Loucy (cell line): ENCODE data around the gene STIM1.

Experiments
- H2AFZ ChIP-seq: fragments of 200-600 bp; sonication (generic); 2 replicates; pipeline ENCODE4 v1.6.0; 2016; ENCODE audit warnings: antibody characterized with exemption, mild to moderate bottlenecking, low read length, moderate library complexity
- H3F3A ChIP-seq: fragments of 200-600 bp; 2 replicates; pipeline ENCODE4 v1.6.0; 2016; ENCODE audit warnings: antibody characterized with exemption, low read depth, mild to moderate bottlenecking
- H3K27me3 ChIP-seq: fragments of 200-600 bp; sonication (generic); 2 replicates; pipeline ENCODE4 v1.6.1; 2014; ENCODE audit warnings: low read length, mild to moderate bottlenecking; ENCODE audit not compliant: insufficient read depth, poor library complexity, severe bottlenecking
- H3K36me3 ChIP-seq: fragments of 200-600 bp; sonication (generic); 2 replicates; pipeline ENCODE4 v1.6.1; 2016; ENCODE audit warnings: low read length; ENCODE audit not compliant: insufficient read depth
- H3K4me1 ChIP-seq: fragments of 200-600 bp; sonication (generic); 2 replicates; pipeline ENCODE4 v1.5.1; 2014; ENCODE audit warnings: low read length, mild to moderate bottlenecking; ENCODE audit not compliant: insufficient read depth, poor library complexity, severe bottlenecking
- H3K4me2 ChIP-seq: fragments of 200-600 bp; sonication (generic); 2 replicates; pipeline ENCODE4 v1.6.0; 2014; ENCODE audit warnings: antibody characterized with exemption, low read length, low read depth, mild to moderate bottlenecking; ENCODE audit not compliant: poor library complexity, severe bottlenecking
- H3K4me3 ChIP-seq: fragments of 200-600 bp; sonication (generic); 2 replicates; pipeline ENCODE4 v1.5.1; 2014; ENCODE audit warnings: low read length, mild to moderate bottlenecking, mixed read lengths; ENCODE audit not compliant: poor library complexity, severe bottlenecking
- H3K79me2 ChIP-seq: fragments of 200-600 bp; sonication (generic); 2 replicates; pipeline ENCODE4 v1.6.1; 2014; ENCODE audit warnings: low read length; ENCODE audit not compliant: insufficient read depth
- H3K9ac ChIP-seq: fragments of 200-600 bp; sonication (generic); 2 replicates; pipeline ENCODE4 v1.6.0; 2014; ENCODE audit warnings: mild to moderate bottlenecking, low read depth, low read length, moderate library complexity; ENCODE audit not compliant: poor library complexity, severe bottlenecking
- H3K9me2 ChIP-seq: fragments of 200-600 bp; sonication (generic); replicated peaks from 2 replicates; pipeline ENCODE4 v1.6.1; 2016; ENCODE audit warnings: low read depth, low read length, mixed read lengths
- H3K9me3 ChIP-seq: fragments of 200-600 bp; sonication (generic); 2 replicates; pipeline ENCODE4 v1.6.1; 2014; ENCODE audit warnings: mild to moderate bottlenecking, antibody characterized with exemption, low read length, low read depth; ENCODE audit not compliant: insufficient read depth
- H4K20me1 ChIP-seq: fragments of 200-600 bp; sonication (generic); 2 replicates; pipeline ENCODE4 v1.6.0; 2014; ENCODE audit warnings: antibody characterized with exemption, low read length, mild to moderate bottlenecking; ENCODE audit not compliant: insufficient read depth, poor library complexity, severe bottlenecking
- CTCF ChIP-seq: fragments of 200-600 bp; sonication (generic); conservative IDR thresholded peaks from 2 replicates; pipeline ENCODE4 v1.5.1; 2014; ENCODE audit warnings: mild to moderate bottlenecking, antibody characterized with exemption, low read length
- EZH2phosphoT487 ChIP-seq: fragments of 200-600 bp; IDR thresholded peaks from 2 replicates; pipeline ENCODE4 v1.6.1; 2018; ENCODE audit warnings: antibody characterized with exemption, mild to moderate bottlenecking, moderate library complexity, borderline replicate concordance

Gene STIM1

GRCh38 chr11:3823762-3824506, 31.5 kb upstream of the STIM1 start:
- peaks cover 2% of the 10 kb centered on the region; the same call in 1 of the 2 replicates for H3K79me2 ChIP-seq
- no peaks in the 10 kb centered on the region for H3F3A ChIP-seq
- H3K4me1 ChIP-seq: no peaks in the 10 kb centered on the region
- TF ChIP-seq CTCF: no peak
- no peaks in the 10 kb centered on the region for H3K27me3 ChIP-seq
- H4K20me1 ChIP-seq: peaks cover 7% of the 10 kb centered on the region
- H3K9ac ChIP-seq: no peak overlapping the region
- no peaks in the 10 kb centered on the region for H3K9me2 ChIP-seq
- no peak overlapping the region for H2AFZ ChIP-seq
- H3K4me3 ChIP-seq: no peak overlapping the region
- H3K36me3 ChIP-seq: peaks cover 30% of the 10 kb centered on the region; the same call in 1 of the 2 replicates
- H3K4me2 ChIP-seq: no peak overlapping the region
- no peaks in the 10 kb centered on the region for H3K9me3 ChIP-seq

GRCh38 chr11:3824714-3825472, 30.6 kb upstream of the STIM1 start:
- Histone ChIP-seq H3K4me3 (no peak overlapping the region), H3K4me2 (no peak overlapping the region)

GRCh38 chr11:3825473-3826154, 29.9 kb upstream of the STIM1 start:
- Histone ChIP-seq H3K4me1 (peaks cover 1% of the 10 kb centered on the region), H4K20me1 (peaks cover 15% of the 10 kb centered on the region), H3K36me3 (peaks cover 39% of the 10 kb centered on the region; the same call in 1 of the 2 replicates), H3K9ac (no peak overlapping the region), H3K9me2 (no peaks in the 10 kb centered on the region), H3F3A (no peaks in the 10 kb centered on the region), H3K79me2 (peaks cover 18% of the 10 kb centered on the region), H3K27me3 (no peaks in the 10 kb centered on the region), H3K4me2 (no peak overlapping the region), H3K4me3 (no peak overlapping the region), H2AFZ (no peak overlapping the region), H3K9me3 (no peaks in the 10 kb centered on the region)
- no peak for TF ChIP-seq CTCF
- TF ChIP-seq EZH2phosphoT487: no peak

More at GRCh38 chr11:3824714-3825472, 30.6 kb upstream of the STIM1 start:
- H3K4me1 ChIP-seq: no peaks in the 10 kb centered on the region
- H3K9ac ChIP-seq: no peak overlapping the region
- no peaks in the 10 kb centered on the region for H3K9me3 ChIP-seq
- TF ChIP-seq CTCF: peak; percentile 94
- TF ChIP-seq EZH2phosphoT487: no peak
- H4K20me1 ChIP-seq: peaks cover 8% of the 10 kb centered on the region
- no peaks in the 10 kb centered on the region for H3K9me2 ChIP-seq
- H2AFZ ChIP-seq: no peak overlapping the region
- H3K79me2 ChIP-seq: peaks cover 11% of the 10 kb centered on the region
- peaks cover 32% of the 10 kb centered on the region; the same call in 1 of the 2 replicates for H3K36me3 ChIP-seq
- H3K27me3 ChIP-seq: no peaks in the 10 kb centered on the region
- H3F3A ChIP-seq: no peaks in the 10 kb centered on the region
